Loucy (cell line): ENCODE data around the gene CCDC13.

ENCODE experiments used
- H2AFZ ChIP-seq: fragments of 200-600 bp; sonication (generic); 2 replicates; pipeline ENCODE4 v1.6.0; 2016; ENCODE audit warnings: antibody characterized with exemption, mild to moderate bottlenecking, low read length, moderate library complexity
- H3F3A ChIP-seq: fragments of 200-600 bp; 2 replicates; pipeline ENCODE4 v1.6.0; 2016; ENCODE audit warnings: antibody characterized with exemption, low read depth, mild to moderate bottlenecking
- H3K27me3 ChIP-seq: fragments of 200-600 bp; sonication (generic); 2 replicates; pipeline ENCODE4 v1.6.1; 2014; ENCODE audit warnings: low read length, mild to moderate bottlenecking; ENCODE audit not compliant: insufficient read depth, poor library complexity, severe bottlenecking
- H3K36me3 ChIP-seq: fragments of 200-600 bp; sonication (generic); 2 replicates; pipeline ENCODE4 v1.6.1; 2016; ENCODE audit warnings: low read length; ENCODE audit not compliant: insufficient read depth
- H3K4me1 ChIP-seq: fragments of 200-600 bp; sonication (generic); 2 replicates; pipeline ENCODE4 v1.5.1; 2014; ENCODE audit warnings: low read length, mild to moderate bottlenecking; ENCODE audit not compliant: insufficient read depth, poor library complexity, severe bottlenecking
- H3K4me2 ChIP-seq: fragments of 200-600 bp; sonication (generic); 2 replicates; pipeline ENCODE4 v1.6.0; 2014; ENCODE audit warnings: antibody characterized with exemption, low read length, low read depth, mild to moderate bottlenecking; ENCODE audit not compliant: poor library complexity, severe bottlenecking
- H3K4me3 ChIP-seq: fragments of 200-600 bp; sonication (generic); 2 replicates; pipeline ENCODE4 v1.5.1; 2014; ENCODE audit warnings: low read length, mild to moderate bottlenecking, mixed read lengths; ENCODE audit not compliant: poor library complexity, severe bottlenecking
- H3K79me2 ChIP-seq: fragments of 200-600 bp; sonication (generic); 2 replicates; pipeline ENCODE4 v1.6.1; 2014; ENCODE audit warnings: low read length; ENCODE audit not compliant: insufficient read depth
- H3K9ac ChIP-seq: fragments of 200-600 bp; sonication (generic); 2 replicates; pipeline ENCODE4 v1.6.0; 2014; ENCODE audit warnings: mild to moderate bottlenecking, low read depth, low read length, moderate library complexity; ENCODE audit not compliant: poor library complexity, severe bottlenecking
- H3K9me2 ChIP-seq: fragments of 200-600 bp; sonication (generic); replicated peaks from 2 replicates; pipeline ENCODE4 v1.6.1; 2016; ENCODE audit warnings: low read depth, low read length, mixed read lengths
- H3K9me3 ChIP-seq: fragments of 200-600 bp; sonication (generic); 2 replicates; pipeline ENCODE4 v1.6.1; 2014; ENCODE audit warnings: mild to moderate bottlenecking, antibody characterized with exemption, low read length, low read depth; ENCODE audit not compliant: insufficient read depth
- H4K20me1 ChIP-seq: fragments of 200-600 bp; sonication (generic); 2 replicates; pipeline ENCODE4 v1.6.0; 2014; ENCODE audit warnings: antibody characterized with exemption, low read length, mild to moderate bottlenecking; ENCODE audit not compliant: insufficient read depth, poor library complexity, severe bottlenecking
- CTCF ChIP-seq: fragments of 200-600 bp; sonication (generic); conservative IDR thresholded peaks from 2 replicates; pipeline ENCODE4 v1.5.1; 2014; ENCODE audit warnings: mild to moderate bottlenecking, antibody characterized with exemption, low read length
- EZH2phosphoT487 ChIP-seq: fragments of 200-600 bp; IDR thresholded peaks from 2 replicates; pipeline ENCODE4 v1.6.1; 2018; ENCODE audit warnings: antibody characterized with exemption, mild to moderate bottlenecking, moderate library complexity, borderline replicate concordance

The CCDC13 gene

GRCh38 chr3:42801784-42802183 is 28.7 kb upstream of the CCDC13 start:
- Histone ChIP-seq H3K4me3 (peak overlapping the region; percentile 85), H3K4me2 (peak overlapping the region; percentile 99), H2AFZ (no peak overlapping the region), H4K20me1 (peaks cover 20% of the 10 kb centered on the region), H3K36me3 (no peaks in the 10 kb centered on the region), H3K9ac (peak overlapping the region; percentile 88), H3K4me1 (peaks cover 44% of the 10 kb centered on the region), H3K79me2 (peaks cover 49% of the 10 kb centered on the region), H3K9me2 (no peaks in the 10 kb centered on the region), H3K27me3 (no peaks in the 10 kb centered on the region), H3F3A (no peaks in the 10 kb centered on the region), H3K9me3 (no peaks in the 10 kb centered on the region)
- no peak for TF ChIP-seq EZH2phosphoT487
- TF ChIP-seq CTCF = no peak

- no peaks in the 10 kb centered on the region for H3K36me3 ChIP-seq
- peak overlapping the region; percentile 85 for H3K4me3 ChIP-seq
- no peaks in the 10 kb centered on the region for H3F3A ChIP-seq
- H3K9me3 ChIP-seq = no peaks in the 10 kb centered on the region
- no peaks in the 10 kb centered on the region for H3K27me3 ChIP-seq
- no peak overlapping the region for H2AFZ ChIP-seq
- H3K9ac ChIP-seq = peak overlapping the region; percentile 23
- no peak for TF ChIP-seq EZH2phosphoT487
- no peak for TF ChIP-seq CTCF
- peaks cover 20% of the 10 kb centered on the region for H4K20me1 ChIP-seq
- H3K9me2 ChIP-seq = no peaks in the 10 kb centered on the region
- H3K4me1 ChIP-seq = peaks cover 44% of the 10 kb centered on the region
- peaks cover 49% of the 10 kb centered on the region for H3K79me2 ChIP-seq
- peak overlapping the region; percentile 99 for H3K4me2 ChIP-seq
Measured at GRCh38 chr3:42801048-42801620, 28.1 kb upstream of the CCDC13 start.

GRCh38 chr3:42800251-42800650 is 27.2 kb upstream of the CCDC13 start:
- Histone ChIP-seq H3K9me2 (no peaks in the 10 kb centered on the region), H3K36me3 (no peaks in the 10 kb centered on the region), H2AFZ (no peak overlapping the region), H3K27me3 (no peaks in the 10 kb centered on the region), H3F3A (no peaks in the 10 kb centered on the region), H3K9ac (no peak overlapping the region), H3K9me3 (no peaks in the 10 kb centered on the region), H3K4me3 (no peak overlapping the region), H3K4me2 (peak overlapping the region; percentile 99), H3K4me1 (peaks cover 43% of the 10 kb centered on the region), H3K79me2 (peaks cover 58% of the 10 kb centered on the region), H4K20me1 (peaks cover 27% of the 10 kb centered on the region)
- TF ChIP-seq CTCF = no peak
- no peak for TF ChIP-seq EZH2phosphoT487
